Large intestine (tissue), 3 donors: ENCODE measurements around the gene ANKS1A. TPM values are rescaled to one million over a fixed set of nuclear protein-coding genes. Genes with fewer than 3 reads are reported as not detected.
"Not testable (repeated sequence)": the region's sequence is repeated elsewhere in the genome, so short reads cannot be mapped to it uniquely, and the experiment has no call there.

Source experiments
- DNase-seq, 2 donors: peaks; one replicate each; pipeline versions ENCODE4 v3.0.0 to v3.0.0-alpha.2; 2013
- H3K27ac ChIP-seq: one replicate; pipeline ENCODE4 v1.5.1; 2013; ENCODE audit warnings: low read length
- H3K27me3 ChIP-seq: 2 replicates; pipeline ENCODE4 v1.6.1; 2013; ENCODE audit warnings: low read length; ENCODE audit not compliant: control insufficient read depth, insufficient read depth
- H3K36me3 ChIP-seq: 2 replicates; pipeline ENCODE4 v1.6.1; 2013; ENCODE audit warnings: low read length; ENCODE audit not compliant: control insufficient read depth, insufficient read depth
- H3K4me1 ChIP-seq: one replicate; pipeline ENCODE4 v1.6.1; 2013; ENCODE audit warnings: low read length; ENCODE audit not compliant: control insufficient read depth, insufficient read depth
- H3K4me3 ChIP-seq: one replicate; pipeline ENCODE4 v1.5.1; 2013; ENCODE audit warnings: low read length
- H3K9me3 ChIP-seq: one replicate; pipeline ENCODE4 v1.6.1; 2013; ENCODE audit warnings: mild to moderate bottlenecking, low read depth, low read length, moderate library complexity; ENCODE audit not compliant: control insufficient read depth
- WGBS: methylation state at CpG from one replicate; pipeline ENCODE4 v1.1.5; 2013; ENCODE audit warnings: low lambda C conversion rate; ENCODE audit not compliant: insufficient coverage; 5-methylcytosine and 5-hydroxymethylcytosine counted together
- polyA plus RNA-seq: library from polyadenylated mRNA; unstranded; fragments of 120-200 nt; gene quantifications from one replicate; pipeline ENCODE4 v1.2.1, GENCODE V29; 2013

Gene ANKS1A
- polyA plus RNA-seq, 1 donor, result 26.5 TPM

DNA sequence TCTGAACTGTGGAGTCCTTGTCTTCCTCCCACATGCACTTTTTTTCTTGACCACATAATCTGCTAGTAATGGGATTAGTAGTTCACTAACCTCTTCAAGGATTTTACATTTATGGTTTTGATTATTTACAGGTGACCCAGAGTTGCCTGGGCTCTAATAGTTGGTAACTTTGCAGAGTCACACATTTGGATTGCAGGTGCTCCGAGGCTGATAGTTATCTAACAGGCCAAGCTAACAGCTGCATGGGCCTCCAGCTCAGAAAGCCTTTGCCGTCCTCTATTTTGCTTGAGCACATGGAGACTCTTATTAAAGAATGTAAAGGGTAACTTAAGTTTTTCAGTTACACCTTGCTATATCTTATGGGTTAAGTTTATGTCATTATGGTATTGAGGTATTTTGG, 95.4 kb downstream of the ANKS1A start:
- no CpG with 5 or more reads among the region's 2 CpGs for WGBS
- DNase-seq, result no peak
- Histone ChIP-seq H3K27me3 (no peaks in the 10 kb centered on the region), H3K4me1 (no peaks in the 10 kb centered on the region), H3K4me3 (no peak overlapping the region), H3K36me3 (peaks cover 63% of the 10 kb centered on the region), H3K9me3 (no peaks in the 10 kb centered on the region), H3K27ac (no peak overlapping the region)

DNA sequence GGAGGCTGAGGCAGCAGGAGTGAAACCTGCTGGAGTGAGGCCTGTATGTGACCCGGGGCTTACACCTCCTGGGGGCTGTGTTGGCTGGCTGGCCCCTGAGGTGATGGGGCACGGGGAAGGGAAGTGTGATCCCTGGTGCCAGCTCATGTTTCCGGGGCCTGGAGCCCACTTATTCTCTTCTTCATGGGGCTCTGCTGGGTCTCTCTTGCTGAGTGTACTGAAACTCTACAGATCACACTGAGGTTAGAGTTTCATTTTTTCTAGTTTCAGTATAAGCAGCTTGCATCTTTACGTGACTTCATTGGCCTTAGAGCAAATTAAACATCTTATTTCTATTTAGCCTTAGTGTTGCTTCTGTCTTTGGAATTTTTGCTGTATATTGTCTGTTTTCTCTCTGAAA, 96.2 kb downstream of the ANKS1A start:
- Histone ChIP-seq H3K36me3 (peaks cover 63% of the 10 kb centered on the region), H3K9me3 (no peaks in the 10 kb centered on the region), H3K4me1 (no peaks in the 10 kb centered on the region), H3K4me3 (no peak overlapping the region), H3K27ac (no peak overlapping the region), H3K27me3 (no peaks in the 10 kb centered on the region)
- WGBS, result no CpG with 5 or more reads among the region's 4 CpGs
- DNase-seq, result no peak

DNA sequence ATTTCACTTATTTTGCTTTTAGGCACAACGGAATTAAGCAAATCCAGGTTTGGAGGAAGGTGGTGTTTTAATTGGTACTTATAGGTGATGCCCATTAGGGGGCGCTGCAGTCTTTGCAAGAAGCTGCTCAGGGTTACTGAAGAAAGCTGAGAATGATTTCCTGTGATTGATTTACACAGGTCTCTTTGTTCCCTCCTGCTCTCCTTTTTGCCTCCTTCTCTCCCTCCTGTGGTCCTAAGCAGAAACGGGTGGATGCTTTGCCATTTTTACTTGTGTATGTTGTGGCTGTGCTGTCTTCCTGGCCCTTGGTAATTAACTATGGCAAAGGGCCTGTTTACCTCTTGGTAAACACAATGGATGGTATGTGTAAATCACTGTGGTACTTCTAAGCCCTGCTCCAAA, 97.8 kb downstream of the ANKS1A start:
- peak; percentile 53 to 57 for DNase-seq
- H3K9me3 ChIP-seq, result no peaks in the 10 kb centered on the region
- H3K4me1 ChIP-seq, result no peaks in the 10 kb centered on the region
- no peak overlapping the region for H3K4me3 ChIP-seq
- WGBS, result no CpG with 5 or more reads among the region's 3 CpGs
- H3K27me3 ChIP-seq, result no peaks in the 10 kb centered on the region
- H3K27ac ChIP-seq, result no peak overlapping the region
- peaks cover 62% of the 10 kb centered on the region for H3K36me3 ChIP-seq

DNA sequence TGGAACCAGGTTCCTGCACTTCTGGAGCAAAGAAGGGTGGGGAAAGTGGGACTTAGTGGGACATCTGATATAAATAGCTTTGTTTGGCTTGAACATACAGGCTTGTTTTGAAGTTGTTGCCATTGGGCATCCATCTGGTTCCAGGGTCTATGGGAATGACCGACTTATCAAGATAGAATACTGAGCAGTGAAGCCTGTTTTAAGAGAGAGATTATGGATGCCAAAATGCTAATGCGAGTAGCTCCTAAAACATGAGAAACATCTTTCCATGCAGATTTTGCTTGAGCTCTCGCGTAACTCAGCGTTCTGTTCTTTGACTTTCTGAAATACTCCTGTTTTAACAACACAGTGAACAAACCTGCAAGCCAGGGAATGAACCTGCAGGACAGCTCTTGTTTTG, 98.5 kb downstream of the ANKS1A start:
- Histone ChIP-seq H3K4me3 (no peak overlapping the region), H3K27ac (no peak overlapping the region), H3K27me3 (no peaks in the 10 kb centered on the region), H3K4me1 (no peaks in the 10 kb centered on the region), H3K36me3 (peaks cover 63% of the 10 kb centered on the region), H3K9me3 (no peaks in the 10 kb centered on the region)
- 100% methylated on average over 2 of the region's 5 CpGs for WGBS
- DNase-seq, result no peak

DNA sequence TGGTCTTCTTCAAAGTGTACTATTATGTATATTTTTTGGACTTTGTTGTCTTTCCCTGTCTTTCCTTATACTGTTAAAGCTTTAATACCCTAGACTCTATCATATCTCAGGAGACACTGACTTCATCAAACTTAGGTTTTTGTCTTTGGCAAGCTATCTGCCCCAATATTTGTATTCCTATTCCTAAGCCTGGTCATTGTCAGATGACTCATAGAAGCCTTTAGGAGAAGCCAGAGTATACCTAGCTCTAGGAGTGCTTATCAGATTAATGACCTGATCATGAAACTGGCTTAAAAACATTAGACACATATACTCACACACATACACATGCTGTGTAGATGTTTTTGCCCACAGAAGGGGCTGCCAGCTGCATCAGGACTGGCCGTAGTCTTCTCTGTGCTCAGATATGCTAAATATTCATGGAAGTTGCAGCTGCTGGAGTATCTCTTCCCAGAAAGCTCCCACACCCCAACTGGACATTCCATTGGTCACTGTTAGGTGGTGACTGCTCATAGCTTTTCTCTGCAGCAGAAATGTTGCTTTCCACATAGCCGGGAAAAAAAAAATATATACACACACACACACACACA, 102.0 kb downstream of the ANKS1A start:
- Histone ChIP-seq H3K4me1 (no peaks in the 10 kb centered on the region), H3K27ac (no peak overlapping the region), H3K9me3 (no peaks in the 10 kb centered on the region), H3K36me3 (peaks cover 64% of the 10 kb centered on the region), H3K4me3 (no peak overlapping the region), H3K27me3 (no peaks in the 10 kb centered on the region)
- no CpG with 5 or more reads among the region's 2 CpGs for WGBS
- no peak for DNase-seq

DNA sequence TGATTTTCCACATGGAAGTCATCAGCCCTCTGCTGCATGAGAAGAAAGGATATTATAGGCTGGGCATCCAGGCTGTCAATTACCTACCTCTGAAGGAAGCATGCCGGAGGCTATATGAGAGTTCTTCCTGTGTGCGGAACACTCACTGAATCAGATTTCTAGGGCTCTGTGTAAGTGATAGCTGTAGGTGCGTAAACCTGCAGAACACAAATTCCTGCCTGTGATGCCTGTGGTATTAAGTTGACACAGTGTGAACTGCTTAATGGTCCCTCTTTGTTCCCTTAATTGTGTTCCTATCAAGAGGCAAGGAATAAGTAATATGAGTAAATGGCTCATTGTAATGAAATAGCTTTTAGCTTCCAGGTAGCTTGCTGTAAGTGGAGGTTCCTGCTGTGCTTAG, 103.3 kb downstream of the ANKS1A start:
- Histone ChIP-seq H3K4me3 (no peak overlapping the region), H3K27me3 (no peaks in the 10 kb centered on the region), H3K9me3 (no peaks in the 10 kb centered on the region), H3K27ac (no peak overlapping the region), H3K4me1 (no peaks in the 10 kb centered on the region), H3K36me3 (peaks cover 54% of the 10 kb centered on the region)
- DNase-seq, result no peak
- WGBS, result no CpG with 5 or more reads among the region's 3 CpGs

DNA sequence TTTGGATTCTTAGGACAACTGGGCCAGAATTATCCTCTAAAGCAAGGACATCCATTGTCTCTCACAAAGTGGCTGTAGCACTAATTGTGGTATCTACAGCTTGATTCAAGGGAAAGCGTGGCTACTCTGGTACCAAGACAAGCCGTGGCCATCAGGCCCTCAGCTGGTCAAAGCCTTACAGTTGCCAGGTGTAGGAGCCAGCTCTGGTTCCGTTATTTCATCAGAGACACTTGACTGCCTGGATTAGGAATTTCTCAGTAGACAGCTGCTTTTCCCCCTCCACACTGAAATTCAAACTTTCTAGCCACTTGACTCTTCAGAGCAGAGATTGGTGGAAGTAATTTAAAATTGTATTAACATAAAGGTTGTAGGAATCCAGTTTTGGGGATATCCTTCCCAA, 104.2 kb downstream of the ANKS1A start:
- WGBS, result no CpG with 5 or more reads among the region's 3 CpGs
- Histone ChIP-seq H3K36me3 (peaks cover 52% of the 10 kb centered on the region), H3K4me1 (no peaks in the 10 kb centered on the region), H3K9me3 (no peaks in the 10 kb centered on the region), H3K27me3 (no peaks in the 10 kb centered on the region), H3K27ac (no peak overlapping the region), H3K4me3 (no peak overlapping the region)
- DNase-seq, result no peak

DNA sequence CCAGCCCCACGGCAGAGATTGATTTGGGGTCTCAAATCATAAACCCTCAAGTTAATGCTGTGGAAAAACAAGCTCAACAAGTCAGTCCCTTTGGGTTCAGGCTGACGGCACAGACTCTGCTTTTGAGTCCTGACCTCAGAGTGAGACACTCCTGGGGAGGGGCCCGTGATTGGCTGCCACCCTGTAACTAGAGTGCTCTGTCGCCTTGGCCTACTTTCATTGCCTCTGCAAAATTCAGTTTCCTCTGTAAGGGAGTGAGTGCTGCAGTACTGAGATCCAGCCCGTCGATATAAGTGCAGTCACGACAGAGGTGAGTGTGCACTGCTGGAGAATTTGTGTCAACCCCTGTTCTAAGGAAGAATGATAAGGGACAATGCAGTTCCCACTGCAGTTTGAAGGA, 105.6 kb downstream of the ANKS1A start:
- 89% methylated on average over 3 of the region's 7 CpGs for WGBS
- Histone ChIP-seq H3K36me3 (peaks cover 49% of the 10 kb centered on the region), H3K9me3 (no peaks in the 10 kb centered on the region), H3K27ac (no peak overlapping the region), H3K4me3 (no peak overlapping the region), H3K27me3 (no peaks in the 10 kb centered on the region), H3K4me1 (no peaks in the 10 kb centered on the region)
- DNase-seq, result no peak

DNA sequence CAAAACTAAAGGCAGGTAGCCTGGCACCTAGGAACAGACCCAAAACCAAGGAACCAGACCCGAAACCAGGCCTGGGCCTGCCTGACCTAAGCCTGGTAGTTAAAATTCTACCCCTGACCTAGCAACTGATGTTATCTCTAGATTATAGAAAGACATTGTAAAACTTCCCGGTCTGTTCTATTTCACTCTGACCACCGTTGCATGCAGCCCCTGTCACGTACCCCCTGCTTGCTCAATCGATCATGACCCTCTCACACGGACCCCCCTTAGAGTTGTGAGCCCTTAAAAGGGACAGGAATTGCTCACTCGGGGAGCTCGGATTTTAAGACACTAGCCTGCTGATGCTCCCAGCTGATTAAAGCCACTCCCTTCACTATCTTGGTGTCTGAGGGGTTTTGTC, 109.4 kb downstream of the ANKS1A start:
- not testable (repeated sequence) for DNase-seq, H3K27ac ChIP-seq, H3K9me3 ChIP-seq, H3K27me3 ChIP-seq, H3K4me3 ChIP-seq, H3K4me1 ChIP-seq
- WGBS, result no CpG with 5 or more reads among the region's 8 CpGs
- peaks cover 31% of the 10 kb centered on the region for H3K36me3 ChIP-seq

DNA sequence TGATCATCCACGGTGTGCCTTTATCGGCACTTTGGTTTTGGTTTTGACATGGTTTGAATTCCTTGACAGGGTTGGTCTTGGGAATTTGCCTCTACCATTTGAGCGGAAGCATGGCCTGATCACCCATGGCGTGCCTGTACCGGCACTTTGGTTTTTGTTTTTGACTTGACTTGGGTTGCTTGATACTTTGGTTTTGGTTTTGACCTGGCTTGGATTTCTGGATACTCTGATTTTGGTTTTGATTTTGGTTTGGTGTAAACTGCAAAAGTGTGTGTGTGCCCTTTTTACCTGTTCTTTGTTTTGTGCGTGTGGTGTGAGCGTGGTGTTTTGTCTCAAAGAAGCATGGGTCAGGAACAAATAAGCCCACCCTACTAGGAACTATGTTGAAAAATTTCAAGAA, 110.1 kb downstream of the ANKS1A start:
- not testable (repeated sequence) for H3K9me3 ChIP-seq, H3K4me3 ChIP-seq, H3K27ac ChIP-seq, DNase-seq, H3K4me1 ChIP-seq, H3K27me3 ChIP-seq
- peaks cover 23% of the 10 kb centered on the region for H3K36me3 ChIP-seq
- WGBS, result 100% methylated on average over 2 of the region's 7 CpGs

DNA sequence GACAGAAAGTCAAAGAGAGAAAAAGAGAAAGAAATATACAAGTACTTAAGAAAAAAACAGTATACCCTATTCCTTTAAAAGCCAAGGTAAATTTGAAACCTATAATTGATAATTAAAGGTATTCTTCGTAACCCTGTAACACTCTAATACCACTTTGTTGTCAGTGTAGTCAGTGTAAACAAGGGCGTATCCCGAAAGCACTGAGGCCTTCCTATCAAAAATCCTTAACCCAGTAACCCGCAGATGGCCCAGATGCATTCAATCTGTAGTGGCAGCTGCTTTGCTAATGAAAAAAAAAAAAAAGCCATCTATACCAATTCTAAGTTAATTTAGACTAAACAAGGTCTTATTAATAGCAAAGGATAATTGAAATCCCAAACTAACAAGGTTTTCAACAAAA, 110.9 kb downstream of the ANKS1A start:
- not testable (repeated sequence) for H3K4me3 ChIP-seq, H3K4me1 ChIP-seq, H3K27me3 ChIP-seq, H3K27ac ChIP-seq, H3K9me3 ChIP-seq, DNase-seq
- H3K36me3 ChIP-seq, result peaks cover 15% of the 10 kb centered on the region
- WGBS, result 95% methylated on average over 4 of the region's 4 CpGs
